ENCODE data around the gene ILDR1.
"Not testable (repeated sequence)": the region's sequence is repeated elsewhere in the genome, so short reads cannot be mapped to it uniquely, and the experiment has no call there.

Gene ILDR1

GRCh38 chr3:121948641-121949040 is 73.4 kb downstream of the ILDR1 start:
- DNase-seq, result no peak

DNA sequence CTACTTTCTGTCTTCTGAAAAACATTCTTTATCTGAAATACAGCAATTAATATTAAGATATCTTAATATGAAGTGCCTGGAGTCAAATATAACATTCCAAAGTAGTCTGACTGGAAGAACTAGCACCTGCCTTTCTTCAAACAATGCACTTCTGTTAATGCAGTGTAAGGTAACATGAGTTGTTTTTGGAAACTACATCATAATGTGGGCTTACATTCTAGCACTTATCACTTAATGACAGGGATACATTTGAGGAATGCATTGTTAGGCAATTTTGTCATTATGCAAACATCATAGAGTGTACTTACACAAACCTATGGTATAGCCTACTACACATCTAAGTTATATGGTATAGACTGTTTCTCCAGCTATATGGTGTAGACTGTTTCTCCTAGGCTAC is 78.6 kb downstream of the ILDR1 start:
- DNase-seq, result no peak

DNA sequence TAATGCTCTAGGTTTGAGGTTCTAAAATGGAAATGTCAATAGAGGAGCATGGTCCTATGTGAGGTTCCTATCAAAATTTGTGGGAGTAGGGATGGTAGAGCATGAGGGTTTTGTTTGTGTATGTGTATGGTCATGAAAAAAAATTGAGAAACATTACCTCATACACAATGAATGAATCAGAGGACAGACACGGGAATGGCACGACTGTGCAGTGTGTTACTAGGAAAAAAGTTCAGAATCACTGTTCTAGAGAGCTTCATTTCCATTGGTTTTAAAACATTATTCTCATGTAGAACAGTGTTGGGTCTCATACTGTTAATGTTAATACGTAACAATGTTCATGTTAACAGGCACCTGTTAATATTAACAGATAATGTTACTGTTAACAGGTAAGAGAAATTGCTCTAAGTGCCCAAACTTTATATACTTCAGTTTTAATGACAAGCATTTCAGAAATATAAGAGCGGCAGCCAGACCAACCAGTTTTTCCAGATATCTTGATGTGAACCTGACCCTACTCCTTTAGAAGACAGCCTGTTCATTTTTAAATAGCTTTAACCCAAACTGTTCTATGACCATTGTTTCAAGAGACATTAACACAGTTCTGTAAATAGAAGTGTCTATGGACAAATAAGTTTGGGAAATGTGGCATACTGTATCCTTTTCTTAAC is 79.8 kb downstream of the ILDR1 start:
- DNase-seq, result no peak

GRCh38 chr3:121941592-121941991 is 80.5 kb downstream of the ILDR1 start:
- DNase-seq, result no peak

DNA sequence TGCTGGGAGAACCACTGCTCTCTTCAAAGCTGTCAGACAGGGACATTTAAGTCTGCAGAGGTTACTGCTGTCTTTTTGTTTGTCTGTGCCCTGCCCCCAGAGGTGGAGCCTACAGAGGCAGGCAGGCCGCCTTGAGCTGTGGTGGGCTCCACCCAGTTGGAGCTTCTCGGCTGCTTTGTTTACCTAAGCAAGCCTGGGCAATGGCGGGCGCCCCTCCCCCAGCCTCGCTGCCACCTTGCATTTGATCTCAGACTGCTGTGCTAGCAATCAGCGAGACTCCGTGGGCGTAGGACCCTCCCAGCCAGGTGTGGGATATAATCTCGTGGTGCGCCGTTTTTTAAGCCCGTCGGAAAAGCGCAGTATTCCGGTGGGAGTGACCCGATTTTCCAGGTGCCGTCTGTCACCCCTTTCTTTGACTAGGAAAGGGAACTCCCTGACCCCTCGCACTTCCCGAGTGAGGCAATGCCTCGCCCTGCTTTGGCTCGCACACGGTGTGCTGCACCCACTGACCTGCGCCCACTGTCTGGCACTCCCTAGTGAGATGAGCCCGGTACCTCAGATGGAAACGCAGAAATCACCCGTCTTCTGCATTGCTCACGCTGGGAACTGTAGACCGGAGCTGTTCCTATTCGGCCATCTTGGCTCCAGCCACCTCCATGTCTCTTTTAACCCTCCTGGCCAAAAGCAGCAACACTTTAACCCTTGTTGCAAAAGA is 83.7 kb downstream of the ILDR1 start:
- not testable (repeated sequence) for DNase-seq
